ENCODE results near the gene BYSL.

DNA sequence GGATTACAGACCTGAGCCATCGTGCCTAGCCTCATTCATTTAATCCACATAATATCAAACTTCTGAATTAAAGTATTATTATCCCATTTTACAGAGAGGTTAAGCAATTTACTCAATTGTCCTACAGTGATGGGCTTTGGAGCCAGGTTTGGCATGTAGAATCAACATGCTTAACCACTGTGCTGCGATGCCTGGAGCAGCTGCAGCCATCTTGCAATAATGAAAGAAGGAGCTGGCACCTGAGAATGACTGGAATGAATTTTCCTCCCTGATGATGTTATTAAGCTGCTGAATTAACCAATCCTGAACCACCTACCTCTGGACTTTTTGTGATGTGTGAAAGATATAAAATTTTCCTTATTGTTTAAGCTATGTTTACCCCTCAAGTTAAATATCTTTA is 33.4 kb downstream of the BYSL start:
- TF ChIP-seq, protein P1, sequence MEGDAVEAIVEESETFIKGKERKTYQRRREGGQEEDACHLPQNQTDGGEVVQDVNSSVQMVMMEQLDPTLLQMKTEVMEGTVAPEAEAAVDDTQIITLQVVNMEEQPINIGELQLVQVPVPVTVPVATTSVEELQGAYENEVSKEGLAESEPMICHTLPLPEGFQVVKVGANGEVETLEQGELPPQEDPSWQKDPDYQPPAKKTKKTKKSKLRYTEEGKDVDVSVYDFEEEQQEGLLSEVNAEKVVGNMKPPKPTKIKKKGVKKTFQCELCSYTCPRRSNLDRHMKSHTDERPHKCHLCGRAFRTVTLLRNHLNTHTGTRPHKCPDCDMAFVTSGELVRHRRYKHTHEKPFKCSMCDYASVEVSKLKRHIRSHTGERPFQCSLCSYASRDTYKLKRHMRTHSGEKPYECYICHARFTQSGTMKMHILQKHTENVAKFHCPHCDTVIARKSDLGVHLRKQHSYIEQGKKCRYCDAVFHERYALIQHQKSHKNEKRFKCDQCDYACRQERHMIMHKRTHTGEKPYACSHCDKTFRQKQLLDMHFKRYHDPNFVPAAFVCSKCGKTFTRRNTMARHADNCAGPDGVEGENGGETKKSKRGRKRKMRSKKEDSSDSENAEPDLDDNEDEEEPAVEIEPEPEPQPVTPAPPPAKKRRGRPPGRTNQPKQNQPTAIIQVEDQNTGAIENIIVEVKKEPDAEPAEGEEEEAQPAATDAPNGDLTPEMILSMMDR (IDR thresholded peaks at IDR 0.05), result no peak
- TF ChIP-seq POLR2A (IDR thresholded peaks at IDR 0.05), result no peak
